Endodermal cell (in vitro differentiated cells): ENCODE measurements around the gene ASTE1. TPM values are rescaled to one million over a fixed set of nuclear protein-coding genes. Genes with fewer than 3 reads are reported as not detected.

Experiments
- DNase-seq: peaks from one replicate; pipeline ENCODE4 v3.0.0-alpha.2; 2017
- H3K27ac ChIP-seq: 2 replicates; pipeline ENCODE4 v1.5.1; 2013; ENCODE audit warnings: mild to moderate bottlenecking, low read depth, low read length, moderate library complexity
- H3K27me3 ChIP-seq: 2 replicates; pipeline ENCODE4 v1.6.1; 2013; ENCODE audit warnings: mild to moderate bottlenecking, low read length, moderate library complexity; ENCODE audit not compliant: insufficient read depth, control insufficient read depth, poor library complexity, severe bottlenecking
- H3K36me3 ChIP-seq: 2 replicates; pipeline ENCODE4 v1.7.0; 2013; ENCODE audit warnings: mild to moderate bottlenecking, low read length, moderate library complexity; ENCODE audit not compliant: control insufficient read depth, insufficient read depth
- H3K4me1 ChIP-seq: one replicate; pipeline ENCODE4 v1.7.0; 2013; ENCODE audit warnings: low read length; ENCODE audit not compliant: control insufficient read depth, insufficient read depth
- H3K4me3 ChIP-seq: 2 replicates; pipeline ENCODE4 v1.5.1; 2013; ENCODE audit warnings: mild to moderate bottlenecking, low read length, moderate library complexity
- H3K9ac ChIP-seq: 2 replicates; pipeline ENCODE4 v1.6.1; 2013; ENCODE audit warnings: mild to moderate bottlenecking, low read length, moderate library complexity; ENCODE audit not compliant: poor library complexity, severe bottlenecking; ENCODE audit errors: extremely low read depth
- H3K9me3 ChIP-seq: 2 replicates; pipeline ENCODE4 v1.6.1; 2013; ENCODE audit warnings: mild to moderate bottlenecking, low read length, moderate library complexity; ENCODE audit not compliant: control insufficient read depth
- H3K27ac Mint-ChIP-seq: 2 replicates; pipeline ENCODE4 v1.8.0; 2020; ENCODE audit warnings: mixed read lengths
- H3K27me3 Mint-ChIP-seq: 2 replicates; pipeline ENCODE4 v1.8.0; 2021; ENCODE audit warnings: mild to moderate bottlenecking, mixed read lengths; ENCODE audit not compliant: insufficient read depth
- H3K36me3 Mint-ChIP-seq: 2 replicates; pipeline ENCODE4 v1.8.0; 2020; ENCODE audit warnings: low read depth, mixed read lengths
- H3K4me1 Mint-ChIP-seq: 2 replicates; pipeline ENCODE4 v1.8.0; 2020; ENCODE audit warnings: mixed read lengths
- H3K4me3 Mint-ChIP-seq: 2 replicates; pipeline ENCODE4 v1.8.0; 2020; ENCODE audit warnings: mild to moderate bottlenecking, moderate library complexity, mixed read lengths
- H3K9me3 Mint-ChIP-seq: 2 replicates; pipeline ENCODE4 v1.8.0; 2020; ENCODE audit warnings: mild to moderate bottlenecking, mixed read lengths
- whole genome bisulfite sequencing, 2 experiments: methylation state at CpG; one replicate each; pipeline versions ENCODE4 v1.1.5 to v1.1.7; 2013; ENCODE audit warnings: missing lambda C conversion rate in 2 of 2, mixed read lengths in 1 of 2; ENCODE audit not compliant: insufficient coverage in 1 of 2, insufficient read length in 1 of 2; 5-methylcytosine and 5-hydroxymethylcytosine counted together
- total RNA-seq, 2 donors: library from RNA; stranded (reverse); fragmentation: NEBNext Ultra II Directional in 1 of 2; extraction: Animal tissue kit (Norgen Biotek cat#: 25700) in 1 of 2; gene quantifications; 2 replicates in 1 of 2; 3 replicates in 1 of 2; pipeline ENCODE4 v1.2.1, GENCODE V29; 2021
- TF ChIP-seq, protein P1 (sequence below): fragments of 200-600 bp; sonication (generic); conservative IDR thresholded peaks from 2 replicates; pipeline ENCODE4 v1.5.0; 2021; ENCODE audit warnings: antibody characterized with exemption, mild to moderate bottlenecking

The ASTE1 gene
- total RNA-seq, 2 donors from 2014 or later: 6.7 TPM; not detected in 1

- WGBS, 2 experiments: 79% methylated on average over 1 of the region's 1 CpG; no CpG with 5 or more reads in 1 of the 2 experiments
- Histone ChIP-seq H3K27me3 (no peaks in the 10 kb centered on the region), H3K9me3 (no peaks in the 10 kb centered on the region), H3K9ac (no peak overlapping the region), H3K4me3 (peak overlapping the region; percentile 91), H3K27ac (no peak overlapping the region), H3K4me1 (no peaks in the 10 kb centered on the region), H3K36me3 (peaks cover 19% of the 10 kb centered on the region)
- DNase-seq: no peak
- H3K36me3 Mint-ChIP-seq: peaks cover 21% of the 10 kb centered on the region
- no peaks in the 10 kb centered on the region for H3K9me3 Mint-ChIP-seq
- H3K4me1 Mint-ChIP-seq: peaks cover 22% of the 10 kb centered on the region
- H3K27me3 Mint-ChIP-seq: peaks cover 6% of the 10 kb centered on the region
- TF ChIP-seq, protein P1, sequence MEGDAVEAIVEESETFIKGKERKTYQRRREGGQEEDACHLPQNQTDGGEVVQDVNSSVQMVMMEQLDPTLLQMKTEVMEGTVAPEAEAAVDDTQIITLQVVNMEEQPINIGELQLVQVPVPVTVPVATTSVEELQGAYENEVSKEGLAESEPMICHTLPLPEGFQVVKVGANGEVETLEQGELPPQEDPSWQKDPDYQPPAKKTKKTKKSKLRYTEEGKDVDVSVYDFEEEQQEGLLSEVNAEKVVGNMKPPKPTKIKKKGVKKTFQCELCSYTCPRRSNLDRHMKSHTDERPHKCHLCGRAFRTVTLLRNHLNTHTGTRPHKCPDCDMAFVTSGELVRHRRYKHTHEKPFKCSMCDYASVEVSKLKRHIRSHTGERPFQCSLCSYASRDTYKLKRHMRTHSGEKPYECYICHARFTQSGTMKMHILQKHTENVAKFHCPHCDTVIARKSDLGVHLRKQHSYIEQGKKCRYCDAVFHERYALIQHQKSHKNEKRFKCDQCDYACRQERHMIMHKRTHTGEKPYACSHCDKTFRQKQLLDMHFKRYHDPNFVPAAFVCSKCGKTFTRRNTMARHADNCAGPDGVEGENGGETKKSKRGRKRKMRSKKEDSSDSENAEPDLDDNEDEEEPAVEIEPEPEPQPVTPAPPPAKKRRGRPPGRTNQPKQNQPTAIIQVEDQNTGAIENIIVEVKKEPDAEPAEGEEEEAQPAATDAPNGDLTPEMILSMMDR: no peak
- no peak overlapping the region for H3K27ac Mint-ChIP-seq
- H3K4me3 Mint-ChIP-seq: peak overlapping the region; percentile 83
Measured at GRCh38 chr3:131025539-131025938, 1.1 kb downstream of the ASTE1 start.

GRCh38 chr3:131020122-131020693 is 6.4 kb downstream of the ASTE1 start:
- TF ChIP-seq, protein P1: no peak
- H3K4me1 Mint-ChIP-seq: peaks cover 7% of the 10 kb centered on the region
- Histone ChIP-seq H3K36me3 (peaks cover 44% of the 10 kb centered on the region), H3K27me3 (no peaks in the 10 kb centered on the region), H3K4me3 (no peak overlapping the region), H3K9me3 (no peaks in the 10 kb centered on the region), H3K9ac (no peak overlapping the region), H3K27ac (no peak overlapping the region), H3K4me1 (no peaks in the 10 kb centered on the region)
- no peaks in the 10 kb centered on the region for H3K27me3 Mint-ChIP-seq
- H3K9me3 Mint-ChIP-seq: no peaks in the 10 kb centered on the region
- DNase-seq: peak; percentile 46
- WGBS, 2 experiments: 87 to 100% methylated on average over 1 to 5 of the region's 5 CpGs
- no peak overlapping the region for H3K27ac Mint-ChIP-seq
- H3K4me3 Mint-ChIP-seq: no peak overlapping the region
- peaks cover 34% of the 10 kb centered on the region for H3K36me3 Mint-ChIP-seq

DNA sequence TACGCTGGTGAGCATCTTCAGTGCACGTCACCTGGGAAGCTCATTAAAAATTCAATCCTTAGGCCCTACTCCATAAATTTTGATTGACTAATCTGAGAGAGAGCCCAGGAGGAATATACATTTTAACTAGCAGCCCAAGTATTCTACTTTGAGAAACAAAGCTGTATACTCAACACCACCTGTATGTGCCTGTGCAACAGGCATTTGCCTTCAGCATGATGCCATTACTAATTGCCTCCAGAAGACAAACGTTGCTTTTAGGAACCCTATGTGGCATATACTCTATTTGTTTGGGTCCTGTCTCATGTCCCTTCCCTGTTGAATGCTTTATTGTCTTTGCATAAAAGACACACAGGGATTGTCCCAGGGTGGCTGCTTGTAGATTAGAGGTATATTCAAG is 7.7 kb downstream of the ASTE1 start:
- Mint-ChIP-seq H3K27me3 (no peaks in the 10 kb centered on the region), H3K27ac (no peak overlapping the region), H3K4me3 (no peak overlapping the region), H3K36me3 (peaks cover 26% of the 10 kb centered on the region), H3K4me1 (peaks cover 8% of the 10 kb centered on the region), H3K9me3 (no peaks in the 10 kb centered on the region)
- TF ChIP-seq, protein P1: no peak
- no peak overlapping the region for H3K4me3 ChIP-seq
- no peaks in the 10 kb centered on the region for H3K4me1 ChIP-seq
- H3K36me3 ChIP-seq: peaks cover 51% of the 10 kb centered on the region
- no peaks in the 10 kb centered on the region for H3K9me3 ChIP-seq
- H3K9ac ChIP-seq: no peak overlapping the region
- no peaks in the 10 kb centered on the region for H3K27me3 ChIP-seq
- 88 to 95% methylated on average over 3 of the region's 3 CpGs for WGBS, 2 experiments
- no peak for DNase-seq
- H3K27ac ChIP-seq: peak overlapping the region; percentile 0
